ENCODE measurements around the gene POLR1G. TPM values are rescaled to one million over a fixed set of nuclear protein-coding genes. Genes with fewer than 3 reads are reported as not detected.

POLR1G gene
- total RNA-seq, 1 experiment from 2014 or later, result 43.4 TPM

GRCh38 chr19:45446944-45447343 is 40.5 kb downstream of the POLR1G start:
- peaks cover 35% of the 10 kb centered on the region for H3K27me3 Mint-ChIP-seq (ENCODE audit: low read depth)
- H3K27ac Mint-ChIP-seq, result no peak overlapping the region
- no peak overlapping the region for H4K8ac ChIP-seq (replicated peaks; ENCODE audit: insufficient read length, low read depth, low read length)
- no peak overlapping the region for H2AK5ac ChIP-seq (ENCODE audit: insufficient read length, low read length)
- WGBS (ENCODE audit: extremely low coverage, insufficient read length, low lambda C conversion rate), result no CpG with 5 or more reads among the region's 7 CpGs
- H2BK12ac ChIP-seq (ENCODE audit: insufficient read length, low read depth, low read length), result no peak overlapping the region
- H3K23ac ChIP-seq (ENCODE audit: insufficient read length, low read depth, low read length), result no peak overlapping the region
- no peak overlapping the region for H2BK20ac ChIP-seq (ENCODE audit: low read depth, low read length, poor library complexity, severe bottlenecking)
- TF ChIP-seq, protein P1, sequence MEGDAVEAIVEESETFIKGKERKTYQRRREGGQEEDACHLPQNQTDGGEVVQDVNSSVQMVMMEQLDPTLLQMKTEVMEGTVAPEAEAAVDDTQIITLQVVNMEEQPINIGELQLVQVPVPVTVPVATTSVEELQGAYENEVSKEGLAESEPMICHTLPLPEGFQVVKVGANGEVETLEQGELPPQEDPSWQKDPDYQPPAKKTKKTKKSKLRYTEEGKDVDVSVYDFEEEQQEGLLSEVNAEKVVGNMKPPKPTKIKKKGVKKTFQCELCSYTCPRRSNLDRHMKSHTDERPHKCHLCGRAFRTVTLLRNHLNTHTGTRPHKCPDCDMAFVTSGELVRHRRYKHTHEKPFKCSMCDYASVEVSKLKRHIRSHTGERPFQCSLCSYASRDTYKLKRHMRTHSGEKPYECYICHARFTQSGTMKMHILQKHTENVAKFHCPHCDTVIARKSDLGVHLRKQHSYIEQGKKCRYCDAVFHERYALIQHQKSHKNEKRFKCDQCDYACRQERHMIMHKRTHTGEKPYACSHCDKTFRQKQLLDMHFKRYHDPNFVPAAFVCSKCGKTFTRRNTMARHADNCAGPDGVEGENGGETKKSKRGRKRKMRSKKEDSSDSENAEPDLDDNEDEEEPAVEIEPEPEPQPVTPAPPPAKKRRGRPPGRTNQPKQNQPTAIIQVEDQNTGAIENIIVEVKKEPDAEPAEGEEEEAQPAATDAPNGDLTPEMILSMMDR (conservative IDR thresholded peaks at IDR 0.05), result no peak
- H3K14ac ChIP-seq (ENCODE audit: insufficient read depth, low read length), result no peak overlapping the region
- no peaks in the 10 kb centered on the region; the same call in 1 of the 2 replicates for H3K27me3 ChIP-seq (ENCODE audit: insufficient read depth, low read length)
- no peak overlapping the region for H3K4ac ChIP-seq (ENCODE audit: low read depth, low read length)
- no peak overlapping the region for H3K18ac ChIP-seq (ENCODE audit: insufficient read length, low read depth, low read length)
- H2BK5ac ChIP-seq (ENCODE audit: insufficient read length, low read length), result no peak overlapping the region
- peaks cover 4 to 7% of the 10 kb centered on the region in 2 experiments; a peak in 4 of 5 replicates for H3K9me3 Mint-ChIP-seq
- H3K23me2 ChIP-seq (ENCODE audit: insufficient read length, low read depth, low read length, poor library complexity, severe bottlenecking), result peaks cover 14% of the 10 kb centered on the region
- H4K91ac ChIP-seq (ENCODE audit: insufficient read length, low read depth, low read length), result no peak overlapping the region
- H2BK15ac ChIP-seq (ENCODE audit: low read depth, low read length), result no peak overlapping the region
- no peak overlapping the region for H3K9ac ChIP-seq (ENCODE audit: extremely low read depth, insufficient read length, low read length)
- H3K4me1 Mint-ChIP-seq, result peaks cover 24 to 37% of the 10 kb centered on the region in 2 experiments
- H3K56ac ChIP-seq (ENCODE audit: insufficient read length, low read depth, low read length), result no peak overlapping the region
- H4K5ac ChIP-seq (ENCODE audit: insufficient read length, low read depth, low read length), result no peak overlapping the region
- H3K4me3 Mint-ChIP-seq, result no peak overlapping the region
- no peak overlapping the region for H2BK120ac ChIP-seq (ENCODE audit: low read depth, low read length, poor library complexity, severe bottlenecking)
- H3K4me2 ChIP-seq (ENCODE audit: insufficient read depth, insufficient read length, low read length), result no peak overlapping the region
- H2AFZ ChIP-seq (ENCODE audit: low read length), result no peak overlapping the region
- no peaks in the 10 kb centered on the region; a peak in 1 of 7 replicates for H3K36me3 Mint-ChIP-seq (ENCODE audit: insufficient read depth in 1 of 3, low read depth in 3 of 3)
- H3K27ac ChIP-seq (ENCODE audit: insufficient read length, low read depth, low read length), result no peak overlapping the region
- DNase-seq, result no peak
- H3K79me1 ChIP-seq (ENCODE audit: insufficient read depth, low read depth, low read length, poor library complexity, severe bottlenecking), result no peaks in the 10 kb centered on the region
- H3K4me1 ChIP-seq (ENCODE audit: insufficient read depth, low read length), result peaks cover 2% of the 10 kb centered on the region; the same call in 1 of the 2 replicates
- H3T11ph ChIP-seq (ENCODE audit: low read length), result no peak overlapping the region
- no peaks in the 10 kb centered on the region for H4K20me1 ChIP-seq (ENCODE audit: control insufficient read depth, insufficient read depth, insufficient read length)
- no peaks in the 10 kb centered on the region for H3K9me3 ChIP-seq (ENCODE audit: control insufficient read depth, low read depth, low read length)
- H3K79me2 ChIP-seq (ENCODE audit: insufficient read depth, low read length), result no peaks in the 10 kb centered on the region
